BLaER1 (cell line): ENCODE measurements around the gene CMIP.

Experiments used
- H3K27ac ChIP-seq: shearing (Covaris generic); formaldehyde crosslinking; 2 replicates; pipeline ENCODE4 v1.8.1; 2022
- H3K27me3 ChIP-seq: shearing (Covaris generic); formaldehyde crosslinking; 2 replicates; pipeline ENCODE4 v1.8.1; 2022
- H3K36me3 ChIP-seq: shearing (Covaris generic); formaldehyde crosslinking; 2 replicates; pipeline ENCODE4 v1.8.1; 2022
- H3K4me1 ChIP-seq: shearing (Covaris generic); formaldehyde crosslinking; 2 replicates; pipeline ENCODE4 v1.8.1; 2022
- H3K4me2 ChIP-seq: shearing (Covaris generic); formaldehyde crosslinking; 2 replicates; pipeline ENCODE4 v1.8.1; 2022
- H3K4me3 ChIP-seq: shearing (Covaris generic); formaldehyde crosslinking; 2 replicates; pipeline ENCODE4 v1.8.1; 2022
- H3K9ac ChIP-seq: shearing (Covaris generic); formaldehyde crosslinking; 2 replicates; pipeline ENCODE4 v1.8.1; 2022
- H3K9me3 ChIP-seq: shearing (Covaris generic); formaldehyde crosslinking; 2 replicates; pipeline ENCODE4 v1.8.1; 2022
- H4K20me1 ChIP-seq: shearing (Covaris generic); formaldehyde crosslinking; 2 replicates; pipeline ENCODE4 v1.8.1; 2022
- Cebpa-rat ChIP-seq: shearing (Covaris generic); IDR thresholded peaks from 2 replicates; pipeline ENCODE4 v1.8.1; 2022

Gene CMIP

GRCh38 chr16:81676883-81677737 lies 232.5 kb downstream of the CMIP start:
- Histone ChIP-seq H3K4me2 (no peak overlapping the region), H3K36me3 (peaks cover 99% of the 10 kb centered on the region), H3K4me3 (no peak overlapping the region), H3K9ac (no peak overlapping the region), H3K9me3 (no peaks in the 10 kb centered on the region), H4K20me1 (peaks cover 81% of the 10 kb centered on the region), H3K27me3 (no peaks in the 10 kb centered on the region), H3K27ac (no peak overlapping the region), H3K4me1 (no peaks in the 10 kb centered on the region)
- TF ChIP-seq Cebpa-rat, result no peak

GRCh38 chr16:81678326-81679095 lies 233.9 kb downstream of the CMIP start:
- H3K9me3 ChIP-seq, result no peaks in the 10 kb centered on the region
- no peak overlapping the region for H3K27ac ChIP-seq
- H3K9ac ChIP-seq, result no peak overlapping the region
- H4K20me1 ChIP-seq, result peaks cover 93% of the 10 kb centered on the region
- no peaks in the 10 kb centered on the region for H3K4me1 ChIP-seq
- H3K4me3 ChIP-seq, result no peak overlapping the region
- no peak for TF ChIP-seq Cebpa-rat
- H3K36me3 ChIP-seq, result peaks cover 99% of the 10 kb centered on the region
- H3K27me3 ChIP-seq, result no peaks in the 10 kb centered on the region
- H3K4me2 ChIP-seq, result no peak overlapping the region

GRCh38 chr16:81679721-81680430 lies 235.3 kb downstream of the CMIP start:
- Histone ChIP-seq H3K27ac (no peak overlapping the region), H3K9ac (no peak overlapping the region), H3K36me3 (peaks cover 97% of the 10 kb centered on the region), H3K4me3 (no peak overlapping the region), H3K9me3 (no peaks in the 10 kb centered on the region), H4K20me1 (peaks cover 95% of the 10 kb centered on the region), H3K4me2 (no peak overlapping the region), H3K4me1 (no peaks in the 10 kb centered on the region), H3K27me3 (no peaks in the 10 kb centered on the region)
- TF ChIP-seq Cebpa-rat, result no peak

GRCh38 chr16:81680444-81681275 lies 236.1 kb downstream of the CMIP start:
- Histone ChIP-seq H3K4me1 (no peaks in the 10 kb centered on the region), H3K9ac (no peak overlapping the region), H3K4me2 (no peak overlapping the region), H3K27me3 (no peaks in the 10 kb centered on the region), H3K4me3 (no peak overlapping the region), H4K20me1 (peaks cover 97% of the 10 kb centered on the region), H3K27ac (no peak overlapping the region), H3K9me3 (no peaks in the 10 kb centered on the region), H3K36me3 (peaks cover 97% of the 10 kb centered on the region)
- no peak for TF ChIP-seq Cebpa-rat

GRCh38 chr16:81681311-81681710 lies 236.7 kb downstream of the CMIP start:
- Histone ChIP-seq H3K27me3 (no peaks in the 10 kb centered on the region), H3K4me1 (no peaks in the 10 kb centered on the region), H3K4me2 (no peak overlapping the region), H3K36me3 (peaks cover 97% of the 10 kb centered on the region), H3K9me3 (no peaks in the 10 kb centered on the region), H3K27ac (no peak overlapping the region), H3K4me3 (no peak overlapping the region), H4K20me1 (peaks cover 98% of the 10 kb centered on the region), H3K9ac (no peak overlapping the region)
- no peak for TF ChIP-seq Cebpa-rat

- Histone ChIP-seq H3K4me2 (no peak overlapping the region), H3K9ac (no peak overlapping the region), H3K27me3 (no peaks in the 10 kb centered on the region), H3K9me3 (peaks cover 17% of the 10 kb centered on the region), H3K36me3 (peaks cover 93% of the 10 kb centered on the region), H3K27ac (no peak overlapping the region), H4K20me1 (peaks cover 92% of the 10 kb centered on the region), H3K4me3 (no peak overlapping the region), H3K4me1 (no peaks in the 10 kb centered on the region)
- no peak for TF ChIP-seq Cebpa-rat
These were observed 239.7 kb downstream of the CMIP start for GRCh38 chr16:81684242-81684837.

GRCh38 chr16:81684901-81685300 lies 240.3 kb downstream of the CMIP start:
- H3K36me3 ChIP-seq, result peaks cover 88% of the 10 kb centered on the region
- no peak overlapping the region for H3K4me2 ChIP-seq
- H3K9me3 ChIP-seq, result peaks cover 17% of the 10 kb centered on the region
- H4K20me1 ChIP-seq, result peaks cover 87% of the 10 kb centered on the region
- 0 out of 2 replicates have a peak overlapping the region, but pooled peaks have one; percentile 46 for H3K9ac ChIP-seq
- no peak overlapping the region for H3K4me3 ChIP-seq
- no peaks in the 10 kb centered on the region for H3K4me1 ChIP-seq
- TF ChIP-seq Cebpa-rat, result no peak
- H3K27ac ChIP-seq, result no peak overlapping the region; the same call in 1 of the 2 replicates
- no peaks in the 10 kb centered on the region for H3K27me3 ChIP-seq

GRCh38 chr16:81686391-81687130 lies 242.0 kb downstream of the CMIP start:
- peaks cover 84% of the 10 kb centered on the region for H4K20me1 ChIP-seq
- H3K4me2 ChIP-seq, result no peak overlapping the region

More at GRCh38 chr16:81686391-81687130, 242.0 kb downstream of the CMIP start:
- Histone ChIP-seq H3K9me3 (peaks cover 17% of the 10 kb centered on the region), H3K9ac (no peak overlapping the region), H3K27me3 (no peaks in the 10 kb centered on the region), H3K4me3 (no peak overlapping the region), H3K27ac (no peak overlapping the region), H3K4me1 (no peaks in the 10 kb centered on the region), H3K36me3 (peaks cover 78% of the 10 kb centered on the region)
- no peak for TF ChIP-seq Cebpa-rat
